Astrocyte (in vitro differentiated cells and primary cell): ENCODE results near the gene VPS39.

Source experiments
- EZH2 ChIP-seq: IDR thresholded peaks from 2 replicates; pipeline ENCODE4 v1.6.1; 2012; ENCODE audit warnings: mild to moderate bottlenecking, low read length, inconsistent platforms; ENCODE audit not compliant: insufficient read depth
- TF ChIP-seq, protein P1 (sequence below): IDR thresholded peaks from 2 replicates; pipeline ENCODE4 v1.5.1; 2011; ENCODE audit warnings: low read depth, mild to moderate bottlenecking, inconsistent platforms, low read length, moderate library complexity; ENCODE audit not compliant: insufficient read depth

DNA sequence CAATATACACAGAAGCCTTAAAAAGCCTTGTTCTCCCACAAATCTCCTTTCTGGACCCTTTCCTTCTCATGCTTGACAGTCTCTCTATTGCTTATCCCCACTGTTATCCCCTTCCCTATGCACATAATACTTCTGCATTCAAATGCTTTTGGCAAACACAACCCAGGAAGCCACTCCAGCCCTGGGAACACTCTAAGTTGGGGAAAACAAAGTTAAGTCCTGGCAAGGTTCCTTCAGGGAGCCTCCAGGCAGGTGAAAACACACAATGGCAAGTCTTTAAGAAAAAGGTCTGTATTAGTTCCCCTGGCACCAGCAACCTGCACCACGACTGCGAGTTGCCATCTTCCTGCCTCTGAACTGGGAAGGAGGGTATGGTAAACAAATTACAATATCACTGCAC, 45.2 kb upstream of the VPS39 start:
- TF ChIP-seq, protein P1, sequence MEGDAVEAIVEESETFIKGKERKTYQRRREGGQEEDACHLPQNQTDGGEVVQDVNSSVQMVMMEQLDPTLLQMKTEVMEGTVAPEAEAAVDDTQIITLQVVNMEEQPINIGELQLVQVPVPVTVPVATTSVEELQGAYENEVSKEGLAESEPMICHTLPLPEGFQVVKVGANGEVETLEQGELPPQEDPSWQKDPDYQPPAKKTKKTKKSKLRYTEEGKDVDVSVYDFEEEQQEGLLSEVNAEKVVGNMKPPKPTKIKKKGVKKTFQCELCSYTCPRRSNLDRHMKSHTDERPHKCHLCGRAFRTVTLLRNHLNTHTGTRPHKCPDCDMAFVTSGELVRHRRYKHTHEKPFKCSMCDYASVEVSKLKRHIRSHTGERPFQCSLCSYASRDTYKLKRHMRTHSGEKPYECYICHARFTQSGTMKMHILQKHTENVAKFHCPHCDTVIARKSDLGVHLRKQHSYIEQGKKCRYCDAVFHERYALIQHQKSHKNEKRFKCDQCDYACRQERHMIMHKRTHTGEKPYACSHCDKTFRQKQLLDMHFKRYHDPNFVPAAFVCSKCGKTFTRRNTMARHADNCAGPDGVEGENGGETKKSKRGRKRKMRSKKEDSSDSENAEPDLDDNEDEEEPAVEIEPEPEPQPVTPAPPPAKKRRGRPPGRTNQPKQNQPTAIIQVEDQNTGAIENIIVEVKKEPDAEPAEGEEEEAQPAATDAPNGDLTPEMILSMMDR: no peak
- TF ChIP-seq EZH2: no peak
